ENCODE data around the gene CLEC4G.

The CLEC4G gene

GRCh38 chr19:7720351-7720750, 11.6 kb downstream of the CLEC4G start:
- no peak for DNase-seq

GRCh38 chr19:7718668-7719067, 13.2 kb downstream of the CLEC4G start:
- DNase-seq: no peak

GRCh38 chr19:7716762-7717161, 15.1 kb downstream of the CLEC4G start:
- DNase-seq: no peak

DNA sequence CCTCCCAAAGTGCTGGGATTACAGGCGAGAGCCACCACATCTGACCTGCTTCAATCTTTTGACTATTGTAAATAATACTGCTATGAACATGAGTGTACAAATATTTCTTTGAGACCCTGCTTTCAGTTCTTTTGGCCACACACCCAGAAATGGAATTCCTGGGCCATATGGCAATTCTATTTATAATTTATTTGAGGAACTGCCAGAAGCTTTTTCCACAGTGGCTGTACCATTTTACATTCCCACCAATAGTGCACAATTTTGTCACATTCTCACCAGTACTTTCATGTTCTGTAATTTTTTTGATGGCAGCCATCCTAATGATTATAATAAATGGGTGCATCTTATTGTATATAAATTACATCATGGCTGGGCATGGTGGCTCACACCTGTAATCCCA, 16.2 kb downstream of the CLEC4G start:
- no peak for DNase-seq

DNA sequence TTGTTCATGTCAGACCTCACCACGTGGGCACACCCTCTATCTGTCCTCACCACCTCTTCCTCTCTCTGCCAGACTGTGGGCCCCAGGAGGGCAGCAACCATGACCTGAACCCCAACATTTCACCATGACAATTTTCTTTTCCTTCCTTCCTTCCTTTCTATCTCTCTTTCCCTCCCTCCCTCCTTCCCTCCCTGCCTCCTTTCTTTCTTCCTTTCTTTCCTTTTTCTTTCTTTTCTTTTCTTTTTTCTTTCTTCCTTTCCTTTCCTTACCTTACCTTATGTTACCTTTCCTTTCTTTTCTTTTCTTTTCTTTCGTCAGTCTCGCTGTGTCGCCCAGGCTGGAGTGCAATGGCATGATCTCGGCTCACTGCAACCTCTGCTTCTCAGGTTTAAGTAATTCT, 21.3 kb downstream of the CLEC4G start:
- DNase-seq: no peak

DNA sequence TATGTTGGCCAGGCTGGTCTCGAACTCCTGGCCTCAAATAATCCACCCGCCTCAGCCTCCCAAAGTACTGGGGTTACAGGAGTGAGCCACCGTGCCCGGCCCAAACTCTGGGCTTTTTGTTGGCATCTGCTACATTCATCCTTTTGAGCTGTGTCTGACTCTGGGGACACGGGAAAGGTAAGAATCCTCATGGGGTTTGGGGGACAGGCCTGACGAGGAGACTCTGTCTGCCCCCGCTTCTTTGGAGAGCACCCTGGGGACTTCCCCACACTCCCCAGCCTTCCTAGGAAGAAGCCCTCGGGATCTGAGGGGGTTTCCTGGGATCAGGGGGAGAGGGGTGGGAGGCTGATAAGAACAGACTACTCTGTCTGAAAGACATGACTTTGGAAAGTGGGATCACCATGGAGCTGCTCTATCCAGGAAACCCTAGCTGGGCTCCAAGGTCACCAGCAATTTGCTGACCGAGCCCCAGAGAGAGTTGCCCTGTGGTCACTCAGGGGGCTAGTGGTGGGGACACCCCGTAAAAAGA, 21.9 kb downstream of the CLEC4G start:
- DNase-seq: no peak

DNA sequence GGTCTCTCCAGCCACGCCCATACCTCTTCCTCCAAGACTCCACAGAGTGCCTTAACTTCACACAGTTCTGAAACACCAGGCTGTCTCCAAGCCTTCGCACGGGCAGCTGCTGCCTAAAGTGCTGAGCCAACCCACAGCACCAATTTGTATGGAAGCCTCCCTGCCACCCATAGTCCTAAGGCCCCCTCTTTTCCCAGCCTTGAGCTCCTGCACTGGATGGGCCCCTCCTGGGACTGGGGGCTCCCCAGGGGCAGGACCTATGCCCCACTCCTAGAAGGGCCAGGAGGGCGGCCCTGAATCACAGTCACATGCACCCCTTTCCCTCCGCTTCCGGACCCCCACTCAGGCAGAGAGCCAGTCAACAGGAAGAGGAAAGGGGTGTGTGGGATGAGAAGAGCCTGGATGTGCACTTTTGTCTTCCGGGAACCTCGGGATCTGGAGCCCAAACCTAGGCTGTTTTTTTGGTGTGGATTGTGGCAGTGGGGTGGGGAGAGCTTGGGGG, 24.9 kb downstream of the CLEC4G start:
- no peak for DNase-seq

DNA sequence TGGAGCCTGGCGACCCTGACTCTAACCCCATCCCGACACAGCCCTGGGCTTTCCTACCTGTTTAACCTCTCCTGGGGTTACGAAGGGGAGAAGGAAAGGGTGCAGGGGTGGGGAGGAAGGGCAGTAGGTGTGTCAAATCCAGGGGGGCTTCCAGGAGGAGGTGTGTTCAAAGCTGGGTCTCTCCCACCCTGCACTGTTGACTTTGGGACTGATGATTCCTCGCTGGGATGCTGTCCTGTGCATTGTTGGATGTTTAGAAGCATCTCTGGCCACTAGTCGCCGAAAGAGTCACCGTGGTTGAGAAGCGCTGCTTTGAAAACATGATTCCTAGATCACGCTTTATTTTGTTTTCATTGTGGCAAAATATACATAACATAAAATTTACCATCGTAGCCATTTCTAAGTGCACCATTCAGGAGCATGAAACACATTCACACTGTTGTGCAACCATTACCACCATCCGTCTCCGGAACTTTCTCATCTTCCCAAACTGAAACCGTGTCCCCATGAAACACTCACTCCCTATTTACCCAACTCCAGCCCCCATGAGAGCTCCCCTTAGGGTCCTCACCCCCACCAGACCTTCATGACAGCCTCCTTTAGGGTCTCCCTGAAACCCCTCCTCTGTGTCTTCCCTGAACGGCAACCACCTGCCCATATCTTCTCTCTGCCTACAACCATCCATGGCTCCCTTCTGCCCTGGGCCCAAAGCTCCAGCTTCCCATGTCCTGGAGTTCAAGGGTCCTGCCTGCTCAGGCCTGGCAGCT, 25.5 kb downstream of the CLEC4G start:
- DNase-seq: no peak

- no peak for DNase-seq
Measured at GRCh38 chr19:7705387-7706187, 26.3 kb downstream of the CLEC4G start.

GRCh38 chr19:7704280-7705060, 27.4 kb downstream of the CLEC4G start:
- DNase-seq: no peak

- no peak for DNase-seq
Measured at GRCh38 chr19:7703332-7703731, 28.6 kb downstream of the CLEC4G start.

GRCh38 chr19:7701654-7702457, 30.1 kb downstream of the CLEC4G start, which contains the start of gene FCER2:
FCER2 (minus strand) TSS chr19:7702131; CDS start chr19:7699760, 2,371 bp downstream.
- no peak for DNase-seq

DNA sequence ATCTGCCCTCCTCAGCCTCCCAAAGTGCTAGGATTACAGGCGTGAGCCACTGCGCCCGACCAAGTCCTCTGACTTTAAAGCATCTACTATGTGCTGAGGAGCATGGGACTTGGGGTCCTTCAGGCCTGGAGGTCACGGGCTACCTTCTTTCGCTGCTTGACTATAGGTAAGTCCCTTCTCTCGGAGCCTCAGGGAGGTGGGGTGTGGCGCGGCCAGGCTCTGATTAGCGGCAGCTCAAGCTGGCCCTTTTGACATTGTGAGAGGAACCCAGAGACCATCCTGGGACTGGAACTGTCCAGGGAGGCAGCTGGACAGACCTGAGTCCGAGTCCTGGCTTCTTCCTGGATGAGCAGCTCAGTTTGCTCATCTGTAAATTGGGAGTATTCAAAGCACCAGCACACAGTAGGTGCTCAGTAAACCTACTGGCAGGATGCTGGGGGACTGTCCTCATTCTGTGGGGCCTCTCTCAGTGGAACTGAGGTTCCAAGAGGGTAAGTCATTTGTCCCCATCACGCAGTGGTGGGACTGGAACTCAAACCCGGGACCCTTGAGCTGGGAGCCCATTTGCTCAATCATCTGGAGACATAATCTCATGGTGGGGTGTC, 30.8 kb downstream of the CLEC4G start:
- no peak for DNase-seq

DNA sequence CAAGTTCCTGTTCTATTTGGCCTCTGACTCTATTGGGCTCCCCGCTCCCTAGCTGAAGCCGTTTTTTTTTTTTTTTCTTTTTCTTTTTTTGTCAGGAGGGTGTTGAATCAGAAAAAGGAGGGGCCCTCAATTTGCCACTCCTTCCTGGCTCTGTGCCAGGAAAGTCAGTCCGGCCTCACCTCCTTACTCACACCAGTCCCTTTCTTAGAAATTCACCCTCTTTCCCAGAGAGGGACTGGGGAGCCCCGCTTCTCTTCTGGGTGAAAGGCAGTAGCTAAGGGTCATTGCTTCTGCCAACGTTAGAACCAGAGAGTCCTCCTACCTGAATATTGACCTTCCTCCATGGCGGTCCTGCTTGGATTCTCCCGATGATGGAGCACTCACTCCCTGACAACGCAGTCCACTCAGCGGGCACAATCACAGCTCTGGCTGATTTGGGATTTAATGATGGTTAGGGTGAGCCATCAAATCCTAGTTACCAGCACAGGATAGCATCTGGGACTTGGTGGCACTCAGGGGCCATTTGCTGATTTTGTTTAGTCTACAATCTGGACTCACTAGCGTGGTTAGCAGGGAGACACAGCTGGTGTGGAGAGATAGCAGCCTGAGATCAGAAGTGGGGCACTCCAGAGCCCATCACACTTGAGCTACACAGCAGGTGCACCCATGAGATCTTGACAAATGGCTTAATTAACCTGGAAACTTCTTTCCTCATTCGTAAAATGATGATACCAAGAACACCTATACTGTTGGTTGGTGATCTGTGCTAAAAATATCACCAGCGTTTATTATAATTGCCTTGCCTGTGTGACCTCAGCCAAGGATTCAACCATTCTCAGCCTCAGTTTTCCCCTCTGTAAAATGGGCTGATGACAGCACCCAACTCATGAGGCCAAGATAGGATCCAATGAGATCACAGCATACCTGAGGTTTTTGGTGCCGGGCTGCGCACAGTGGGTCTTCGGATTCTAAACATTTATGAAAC, 32.2 kb downstream of the CLEC4G start:
- no peak for DNase-seq

DNA sequence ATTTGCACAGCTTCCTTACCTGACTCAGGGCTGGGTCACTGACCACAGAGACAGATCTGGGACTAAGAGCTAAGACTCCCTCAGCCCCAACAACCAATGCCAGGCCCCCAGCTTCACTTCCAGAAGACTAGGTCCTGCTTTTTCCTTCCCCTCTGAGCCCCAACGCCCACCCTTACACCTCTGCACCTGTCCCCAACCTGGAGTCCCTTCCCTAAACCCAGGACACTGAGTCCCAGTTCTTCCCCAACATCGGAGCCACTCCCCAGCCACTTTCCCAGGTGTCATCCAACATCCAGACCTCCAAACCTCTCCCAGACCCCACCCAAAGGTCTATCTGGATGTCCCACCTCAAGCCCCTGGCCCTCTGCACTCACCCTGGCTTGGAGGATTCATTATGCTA, 32.9 kb downstream of the CLEC4G start:
- no peak for DNase-seq

- no peak for DNase-seq
Measured at GRCh38 chr19:7698583-7698982, 33.3 kb downstream of the CLEC4G start.

GRCh38 chr19:7697721-7698287, 34.1 kb downstream of the CLEC4G start:
- DNase-seq: no peak

DNA sequence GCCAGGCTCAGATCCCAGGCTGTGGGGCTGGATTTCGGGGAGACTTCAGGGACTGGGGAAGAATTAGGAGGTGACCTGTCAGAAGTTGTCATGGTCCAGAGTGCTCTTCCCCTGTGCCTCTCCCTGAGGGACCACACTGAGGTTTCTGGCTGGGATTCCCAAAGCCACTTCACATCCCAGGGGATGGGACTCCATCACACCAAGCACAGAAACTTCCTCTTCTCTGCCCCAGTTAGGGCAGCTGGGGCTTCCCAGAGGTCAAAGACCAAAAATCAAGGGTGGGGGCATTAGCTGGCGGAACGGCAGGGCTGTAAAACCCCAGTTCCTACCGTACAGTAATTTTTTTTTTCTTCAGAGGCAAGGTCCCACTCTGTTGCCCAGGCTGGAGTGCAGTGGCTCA, 37.4 kb downstream of the CLEC4G start:
- DNase-seq: no peak

- DNase-seq: no peak
Measured at GRCh38 chr19:7692417-7693088, 39.4 kb downstream of the CLEC4G start.

All from GF-D8 (cell line).